H1 (cell line): ENCODE results near the gene CUX1. TPM values are rescaled to one million over a fixed set of nuclear protein-coding genes. Genes with fewer than 3 reads are reported as not detected.

Experiments used
- CTCF ChIA-PET: fragments of 300-600 bp; sonication (Branson Sonifier 250); formaldehyde crosslinking; loops from one replicate; lab custom pipeline; 2021; ENCODE audit not compliant: partially characterized antibody; lab: Charles Lee
- POLR2A ChIA-PET: fragments of 300-600 bp; sonication (Branson Sonifier 250); formaldehyde crosslinking; loops from one replicate; lab custom pipeline; 2021; ENCODE audit warnings: inconsistent platforms; ENCODE audit not compliant: partially characterized antibody; lab: Charles Lee
- DNase-seq, 2 experiments: peaks; one replicate each; pipeline versions ENCODE4 v3.0.0 to v3.0.0-alpha.2; 2010 to 2022; ENCODE audit warnings: low spot score in 2 of 2, low read depth in 1 of 2, mixed read lengths in 1 of 2
- FAIRE-seq: peaks from 2 replicates; lab custom pipeline; 2011; peaks lifted over from hg19 to GRCh38; lab: Jason Lieb, UNC
- H2AFZ ChIP-seq: 2 replicates; pipeline ENCODE4 v1.8.1; 2012; ENCODE audit warnings: low read length, inconsistent platforms
- H2AK5ac ChIP-seq: 2 replicates; pipeline ENCODE4 v1.6.1; 2013; ENCODE audit warnings: low read depth, low read length
- H2BK120ac ChIP-seq: replicated peaks from 2 replicates; pipeline ENCODE3; 2013; ENCODE audit warnings: low read depth, low read length, inconsistent platforms
- H2BK12ac ChIP-seq: 2 replicates; pipeline ENCODE4 v1.6.1; 2013; ENCODE audit warnings: low read depth, low read length
- H2BK15ac ChIP-seq: 2 replicates; pipeline ENCODE4 v1.6.1; 2013; ENCODE audit warnings: low read length
- H2BK20ac ChIP-seq: 2 replicates; pipeline ENCODE4 v1.6.1; 2013; ENCODE audit warnings: low read length
- H2BK5ac ChIP-seq: 2 replicates; pipeline ENCODE4 v1.6.1; 2013; ENCODE audit warnings: low read depth, low read length
- H3K14ac ChIP-seq: 2 replicates; pipeline ENCODE4 v1.6.1; 2013; ENCODE audit warnings: inconsistent platforms; ENCODE audit not compliant: insufficient read length
- H3K18ac ChIP-seq: 2 replicates; pipeline ENCODE4 v1.6.1; 2013; ENCODE audit warnings: low read length; ENCODE audit errors: extremely low read depth
- H3K23ac ChIP-seq: 2 replicates; pipeline ENCODE4 v1.6.1; 2013; ENCODE audit warnings: inconsistent platforms; ENCODE audit not compliant: insufficient read length
- H3K23me2 ChIP-seq: 2 replicates; pipeline ENCODE4 v1.6.1; 2013; ENCODE audit warnings: low read depth, low read length
- H3K27ac ChIP-seq: 2 replicates; pipeline ENCODE4 v1.6.1; 2011; ENCODE audit warnings: low read depth, low read length, inconsistent platforms
- H3K27me3 ChIP-seq, 4 experiments: replicated peaks in 1 of 4; 1 replicate in 1 of 4; 2 replicates in 3 of 4; pipeline versions ENCODE4 v1.6.1 to v1.8.1; 2011 to 2013; ENCODE audit warnings: low read length in 3 of 4, mild to moderate bottlenecking in 3 of 4, inconsistent platforms in 2 of 4, mixed read lengths in 2 of 4, moderate library complexity in 1 of 4; ENCODE audit not compliant: control insufficient read depth in 3 of 4, insufficient read depth in 3 of 4; ENCODE audit errors: extremely low read depth in 1 of 4
- H3K36me3 ChIP-seq, 4 experiments: 2 replicates each; pipeline versions ENCODE4 v1.6.1 to v1.8.1; 2011 to 2013; ENCODE audit warnings: mild to moderate bottlenecking in 4 of 4, low read length in 3 of 4, moderate library complexity in 2 of 4, control low read depth in 1 of 4, inconsistent platforms in 1 of 4; ENCODE audit not compliant: insufficient read depth in 4 of 4, control insufficient read depth in 2 of 4
- H3K4ac ChIP-seq: replicated peaks from 2 replicates; pipeline ENCODE3; 2013; ENCODE audit warnings: low read length, low read depth, mixed read lengths, inconsistent platforms; ENCODE audit not compliant: insufficient read length
- H3K4me1 ChIP-seq, 4 experiments: replicated peaks in 1 of 4; 1 replicate in 1 of 4; 2 replicates in 3 of 4; pipeline versions ENCODE4 v1.6.1 to v1.8.1; 2011 to 2013; ENCODE audit warnings: low read length in 3 of 4, inconsistent platforms in 2 of 4, mixed read lengths in 1 of 4; ENCODE audit not compliant: insufficient read depth in 4 of 4, control insufficient read depth in 3 of 4
- H3K4me2 ChIP-seq, 2 experiments: 2 replicates each; pipeline versions ENCODE4 v1.6.1 to v1.8.1; 2011 to 2013; ENCODE audit warnings: low read depth in 2 of 2, low read length in 2 of 2, control low read depth in 1 of 2, inconsistent platforms in 1 of 2, mild to moderate bottlenecking in 1 of 2; ENCODE audit not compliant: insufficient read depth in 1 of 2
- H3K4me3 ChIP-seq, 4 experiments: fragments of 200-600, 300-600 bp in 1 of 4; sonication (generic), shearing (Covaris generic), sonication (Bioruptor Twin) in 1 of 4; 2 replicates each; pipeline versions ENCODE4 v1.5.1 to v1.8.1; 2011 to 2016; ENCODE audit warnings: low read length in 4 of 4, low read depth in 3 of 4, control low read depth in 2 of 4, inconsistent platforms in 2 of 4, mild to moderate bottlenecking in 2 of 4, mixed read lengths in 1 of 4, moderate library complexity in 1 of 4; ENCODE audit not compliant: insufficient read depth in 2 of 4; ENCODE audit errors: extremely low read depth in 1 of 4
- H3K56ac ChIP-seq: replicated peaks from 2 replicates; pipeline ENCODE3; 2013; ENCODE audit warnings: low read depth, mild to moderate bottlenecking, mixed read lengths, low read length, inconsistent platforms; ENCODE audit not compliant: insufficient read length
- H3K79me1 ChIP-seq: 2 replicates; pipeline ENCODE4 v1.6.1; 2013; ENCODE audit warnings: low read depth, low read length, control low read depth
- H3K79me2 ChIP-seq, 2 experiments: 2 replicates each; pipeline versions ENCODE4 v1.6.1 to v1.8.1; 2012 to 2013; ENCODE audit warnings: low read length in 2 of 2, mild to moderate bottlenecking in 2 of 2, inconsistent platforms in 1 of 2; ENCODE audit not compliant: insufficient read depth in 2 of 2, control insufficient read depth in 1 of 2
- H3K9ac ChIP-seq, 4 experiments: replicated peaks in 1 of 4; 1 replicate in 1 of 4; 2 replicates in 3 of 4; pipeline versions ENCODE4 v1.6.1 to v1.8.1; 2011 to 2013; ENCODE audit warnings: low read depth in 3 of 4, low read length in 3 of 4, control low read depth in 2 of 4, mild to moderate bottlenecking in 2 of 4, moderate library complexity in 2 of 4, inconsistent platforms in 1 of 4; ENCODE audit errors: extremely low read depth in 1 of 4
- H3K9me3 ChIP-seq, 2 experiments: 2 replicates each; pipeline versions ENCODE4 v1.6.1 to v1.8.1; 2012 to 2013; ENCODE audit warnings: mild to moderate bottlenecking in 2 of 2, moderate library complexity in 2 of 2, control low read depth in 1 of 2, inconsistent platforms in 1 of 2, low read depth in 1 of 2, low read length in 1 of 2, mixed read lengths in 1 of 2; ENCODE audit not compliant: insufficient read depth in 2 of 2
- H4K20me1 ChIP-seq, 2 experiments: replicated peaks in 1 of 2; 2 replicates each; pipeline versions ENCODE3 to v1.8.1; 2011 to 2013; ENCODE audit warnings: inconsistent platforms in 2 of 2, low read length in 2 of 2, mild to moderate bottlenecking in 1 of 2; ENCODE audit not compliant: insufficient read depth in 2 of 2, control insufficient read depth in 1 of 2
- H4K5ac ChIP-seq: 2 replicates; pipeline ENCODE4 v1.6.1; 2013; ENCODE audit warnings: low read length, low read depth, mixed read lengths, inconsistent platforms; ENCODE audit not compliant: insufficient read length
- H4K8ac ChIP-seq: 2 replicates; pipeline ENCODE4 v1.8.0; 2013; ENCODE audit warnings: mild to moderate bottlenecking, moderate library complexity, low read length, inconsistent platforms; ENCODE audit not compliant: insufficient read depth; ENCODE audit errors: extremely low read depth
- H4K91ac ChIP-seq: replicated peaks from 2 replicates; pipeline ENCODE3; 2013; ENCODE audit warnings: low read length, mixed read lengths, inconsistent platforms; ENCODE audit not compliant: insufficient read length
- ASH2L ChIP-seq: fragments of 200-600, 300-600 bp; sonication (generic); IDR thresholded peaks from one replicate; pipeline ENCODE4 v1.7.1; 2017; ENCODE audit warnings: low read length
- CBX8 ChIP-seq: fragments of 300-800, 300-1000 bp; sonication (generic); IDR thresholded peaks from 2 replicates; pipeline ENCODE4 v1.7.1; 2016; ENCODE audit warnings: low read depth, low read length, borderline replicate concordance
- CEBPB ChIP-seq: IDR thresholded peaks from 2 replicates; pipeline ENCODE4 v1.6.1; 2012; ENCODE audit warnings: low read depth, low read length
- CHD1 ChIP-seq: IDR thresholded peaks from 2 replicates; pipeline ENCODE4 v1.6.1; 2012; ENCODE audit warnings: low read depth, low read length, improper control_type of control experiment
- CREB1 ChIP-seq: IDR thresholded peaks from 2 replicates; pipeline ENCODE4 v1.6.1; 2012; ENCODE audit warnings: inconsistent platforms
- EZH2 ChIP-seq: fragments of 200-600 bp; sonication (generic); IDR thresholded peaks from 2 replicates; pipeline ENCODE4 v1.7.1; 2012; ENCODE audit warnings: low read depth, mild to moderate bottlenecking, moderate library complexity, low read length, inconsistent platforms; ENCODE audit not compliant: severe bottlenecking
- GABPA ChIP-seq: IDR thresholded peaks from 2 replicates; pipeline ENCODE4 v1.6.1; 2011; ENCODE audit warnings: mild to moderate bottlenecking, low read length, moderate library complexity, borderline replicate concordance; ENCODE audit not compliant: insufficient read depth
- HDAC2 ChIP-seq, 2 experiments: fragments of 300-600 bp in 1 of 2; sonication (generic) in 1 of 2; IDR thresholded peaks; 2 replicates each; pipeline ENCODE4 v1.6.1; 2011 to 2012; ENCODE audit warnings: low read depth in 2 of 2, low read length in 2 of 2, mild to moderate bottlenecking in 2 of 2, moderate library complexity in 2 of 2, borderline replicate concordance in 1 of 2, inconsistent platforms in 1 of 2
- POLR2A ChIP-seq, 2 experiments: IDR thresholded peaks; 1 replicate in 1 of 2; 2 replicates in 1 of 2; pipeline ENCODE4 v1.6.1; 2011; ENCODE audit warnings: low read depth in 2 of 2, low read length in 2 of 2, mild to moderate bottlenecking in 2 of 2; ENCODE audit errors: control extremely low read depth in 1 of 2
- RFX5 ChIP-seq: IDR thresholded peaks from 2 replicates; pipeline ENCODE4 v1.6.1; 2011; ENCODE audit warnings: low read depth, low read length, improper control_type of control experiment, borderline replicate concordance
- SP2 ChIP-seq: IDR thresholded peaks from 2 replicates; pipeline ENCODE4 v1.6.1; 2012; ENCODE audit warnings: mild to moderate bottlenecking, low read length, inconsistent platforms
- SP4 ChIP-seq: IDR thresholded peaks from 2 replicates; pipeline ENCODE4 v1.6.1; 2012; ENCODE audit warnings: low read length, inconsistent platforms
- SUZ12 ChIP-seq: fragments of 200-600 bp; sonication (generic); IDR thresholded peaks from 2 replicates; pipeline ENCODE4 v1.6.1; 2012; ENCODE audit warnings: mild to moderate bottlenecking, inconsistent platforms, low read length, moderate library complexity, mixed read lengths
- ZNF274 ChIP-seq: IDR thresholded peaks from 2 replicates; pipeline ENCODE4 v1.7.0; 2012; ENCODE audit warnings: low read length, borderline replicate concordance; ENCODE audit errors: extremely low read depth
- WGBS, 2 experiments: shearing (Covaris generic) in 1 of 2; methylation state at CpG; one replicate each; pipeline versions ENCODE4 v1.1.6 to v1.1.7; 2013 to 2015; ENCODE audit warnings: low lambda C conversion rate in 2 of 2, mixed read lengths in 2 of 2, inconsistent platforms in 1 of 2, low coverage in 1 of 2, missing lambda C conversion rate in 1 of 2; ENCODE audit not compliant: insufficient replicate concordance in 2 of 2, insufficient coverage in 1 of 2, insufficient read length in 1 of 2; ENCODE audit errors: extremely low coverage in 1 of 2, missing lambda C conversion rate in 1 of 2; 5-methylcytosine and 5-hydroxymethylcytosine counted together
- polyA plus RNA-seq, 7 experiments: library from polyadenylated mRNA; depleted of rRNA in 3 of 7; stranded (reverse) in 5 of 7; unstranded in 2 of 7; fragments of >200 nt in 5 of 7; fragments of 200-250 nt in 2 of 7; gene quantifications; 1 replicate in 5 of 7; 2 replicates in 1 of 7; 4 replicates in 1 of 7; pipeline versions ENCODE4 v1.2.1 to v1.2.3, GENCODE V29; 2011 to 2013; ENCODE audit warnings: missing spikeins in 2 of 7, mixed read lengths in 2 of 7
- total RNA-seq: library from RNA; stranded (reverse); fragmentation: NEBNext Ultra II Directional; extraction: Animal tissue kit (Norgen Biotek cat#: 25700); gene quantifications from 2 replicates; pipeline ENCODE4 v1.2.1, GENCODE V29; 2021

CUX1 gene
- total and polyA plus RNA-seq, 2 of the 8 experiments (the other 6 are each of a cell fraction or from before 2014, with no cell fraction given) = 21.6 to 65.9 TPM

DNA sequence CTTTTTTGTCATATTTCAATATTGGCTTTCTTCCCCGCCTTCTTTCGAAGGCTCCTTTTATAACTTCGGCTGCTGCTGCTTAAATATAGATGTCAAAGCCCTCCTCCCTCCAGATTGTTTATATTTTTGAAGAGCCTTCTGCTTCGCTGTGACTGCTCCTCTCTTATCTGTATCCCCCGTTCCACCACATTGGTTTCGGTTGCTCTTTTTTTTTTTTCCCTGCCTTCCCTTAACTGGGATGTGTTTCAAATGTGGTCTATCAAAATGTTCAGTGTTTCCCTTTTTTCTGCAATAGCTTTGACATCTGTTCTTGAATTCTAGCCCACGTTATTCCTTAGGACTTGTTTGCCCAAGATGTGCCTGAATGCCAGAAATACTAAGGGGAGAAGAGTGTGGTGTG, 96.4 kb downstream of the CUX1 start:
- H2BK5ac ChIP-seq = no peak overlapping the region; the same call in 1 of the 2 replicates
- H2BK12ac ChIP-seq = no peak overlapping the region
- H3K4me3 ChIP-seq = no peak overlapping the region
- peaks cover 3 to 15% (median 6%) of the 10 kb centered on the region in 4 experiments; a peak in 5 of 8 replicates for H3K36me3 ChIP-seq
- WGBS, 2 experiments = 85% methylated on average over 7 of the region's 7 CpGs; no CpG with 5 or more reads in 1 of the 2 experiments
- H3K9me3 ChIP-seq = no peaks in the 10 kb centered on the region
- H3K27ac ChIP-seq = no peak overlapping the region
- CTCF ChIA-PET = no interaction called here
- no peak for DNase-seq
- H3K56ac ChIP-seq = no peak overlapping the region
- H3K4me1 ChIP-seq = peaks cover 0 to 14% (median 3%) of the 10 kb centered on the region in 4 experiments; a peak in 4 of 7 replicates
- POLR2A ChIA-PET = interaction anchor here (0.7 kb wide), 1 partner anchor 140 kb away, joined by 3 read pairs; no protein-coding TSS in a partner anchor
- H3K23me2 ChIP-seq = 0 out of 2 replicates have a peak, but pooled peaks cover 2% of the 10 kb centered on the region
- no peak overlapping the region for H2BK120ac ChIP-seq
- no peak overlapping the region for H2BK15ac ChIP-seq
- no peak overlapping the region for H3K9ac ChIP-seq
- no peak overlapping the region for H3K18ac ChIP-seq
- H3K4me2 ChIP-seq = no peak overlapping the region
- H3K79me1 ChIP-seq = peaks cover 10% of the 10 kb centered on the region
- no peak overlapping the region for H3K14ac ChIP-seq
- H2AK5ac ChIP-seq = no peak overlapping the region
- H3K23ac ChIP-seq = no peak overlapping the region
- H4K91ac ChIP-seq = no peak overlapping the region
- no peak overlapping the region for H4K5ac ChIP-seq
- H3K79me2 ChIP-seq = peaks cover 0 to 79% of the 10 kb centered on the region in 2 experiments; a peak in 3 of 4 replicates
- H3K4ac ChIP-seq = no peak overlapping the region
- no peak overlapping the region for H4K8ac ChIP-seq
- no peaks in the 10 kb centered on the region for H3K27me3 ChIP-seq
- no peak overlapping the region for H2BK20ac ChIP-seq
- H2AFZ ChIP-seq = no peak overlapping the region
- TF ChIP-seq EZH2 (no peak), SUZ12 (no peak), CBX8 (no peak), HDAC2 (IDR thresholded peaks at IDR 0.05; ENCODE audit: borderline replicate concordance in 1 of 2, low read depth in 2 of 2, low read length in 2 of 2) (no peak), CREB1 (no peak), CHD1 (no peak), RFX5 (no peak), ASH2L (no peak), CEBPB (no peak), SP2 (no peak), POLR2A (IDR thresholded peaks at IDR 0.05; ENCODE audit: control extremely low read depth in 1 of 2, low read depth in 2 of 2, low read length in 2 of 2) (no peak), SP4 (no peak), GABPA (no peak), ZNF274 (no peak)
- FAIRE-seq = no peak
- H4K20me1 ChIP-seq = peaks cover 9 to 34% of the 10 kb centered on the region in 2 experiments
